Stimulated activated CD8-positive, alpha-beta memory T cell treated with anti-CD3 and anti-CD28 coated beads, Interleukin-4, amount 100 ng/mL, for 4 hours (primary cell): ENCODE data around the gene PCBP3.
"Not testable (repeated sequence)": the region's sequence is repeated elsewhere in the genome, so short reads cannot be mapped to it uniquely, and the experiment has no call there.

ENCODE experiments used
- DNase-seq, 2 donors: peaks; one replicate each; pipeline ENCODE4 v3.0.0-alpha.2; 2020; ENCODE audit warnings: low read depth in 2 of 2, low spot score in 1 of 2

The PCBP3 gene

GRCh38 chr21:45959182-45959581, 315.7 kb downstream of the PCBP3 start:
- no peak for DNase-seq

DNA sequence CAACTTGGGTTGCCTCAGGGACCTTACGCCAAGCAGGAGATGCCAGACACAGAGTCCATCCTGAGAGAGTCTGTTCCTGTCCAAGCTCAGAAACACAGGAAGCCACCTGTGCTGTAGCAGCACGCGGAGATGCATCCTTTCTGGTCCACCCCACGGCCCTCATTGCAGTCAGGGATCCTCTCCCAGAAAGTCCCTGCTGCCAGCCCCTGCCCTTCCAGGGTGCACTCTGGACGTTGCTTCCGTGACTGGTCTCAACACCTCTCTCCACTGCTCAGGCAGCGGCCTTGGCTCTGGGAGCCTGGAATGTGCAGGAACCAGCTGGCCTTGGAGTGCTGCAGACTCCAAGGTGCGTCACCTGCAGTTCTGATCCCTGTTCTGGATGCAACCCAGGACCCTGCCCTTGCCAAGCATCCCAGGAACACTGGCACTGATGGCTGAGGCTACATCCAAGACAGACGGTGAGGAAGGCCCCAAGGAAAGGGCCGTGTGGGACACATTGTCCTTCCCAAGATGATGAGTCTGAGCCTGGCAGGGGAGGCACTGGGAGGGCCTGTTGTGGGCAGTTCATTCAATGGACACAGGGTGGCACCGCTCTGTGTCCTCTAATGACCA, 316.4 kb downstream of the PCBP3 start:
- DNase-seq: no peak

DNA sequence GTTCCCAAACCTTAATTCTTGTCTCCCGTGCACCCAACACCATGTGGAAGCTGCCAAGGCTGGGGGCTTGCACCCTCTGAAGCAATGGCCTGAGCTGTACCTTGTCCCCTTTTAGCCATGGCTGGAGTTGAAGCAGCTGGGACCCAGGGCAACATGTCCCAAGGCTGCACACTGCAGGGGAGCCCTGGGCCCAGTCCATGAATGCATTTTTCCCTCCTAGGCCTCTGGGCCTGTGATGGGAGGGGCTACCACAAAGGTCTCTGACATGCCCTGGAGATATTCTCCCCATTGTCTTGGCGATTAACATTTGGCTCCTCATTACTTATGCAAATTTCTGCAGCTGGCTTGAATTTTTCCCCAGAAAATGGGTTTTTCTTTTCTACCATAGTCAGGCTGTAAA, 317.9 kb downstream of the PCBP3 start:
- not testable (repeated sequence) for DNase-seq

GRCh38 chr21:45962531-45963231, 319.2 kb downstream of the PCBP3 start:
- DNase-seq: no peak

DNA sequence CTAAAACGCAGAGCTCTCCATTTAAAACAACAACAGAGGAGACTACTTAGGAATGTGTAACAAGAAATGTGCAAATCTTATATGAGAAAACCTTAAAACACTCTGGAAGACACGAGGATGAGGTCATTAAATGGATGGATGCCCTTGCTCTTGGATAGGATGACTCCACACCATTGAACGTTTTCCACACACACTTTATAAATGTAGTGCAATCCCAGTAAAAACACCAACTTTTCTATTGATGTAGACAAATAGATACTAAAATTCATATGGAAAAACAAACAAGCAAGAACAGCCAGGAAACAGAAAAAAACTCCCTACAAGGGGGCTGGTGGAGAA, 319.7 kb downstream of the PCBP3 start:
- DNase-seq: no peak

DNA sequence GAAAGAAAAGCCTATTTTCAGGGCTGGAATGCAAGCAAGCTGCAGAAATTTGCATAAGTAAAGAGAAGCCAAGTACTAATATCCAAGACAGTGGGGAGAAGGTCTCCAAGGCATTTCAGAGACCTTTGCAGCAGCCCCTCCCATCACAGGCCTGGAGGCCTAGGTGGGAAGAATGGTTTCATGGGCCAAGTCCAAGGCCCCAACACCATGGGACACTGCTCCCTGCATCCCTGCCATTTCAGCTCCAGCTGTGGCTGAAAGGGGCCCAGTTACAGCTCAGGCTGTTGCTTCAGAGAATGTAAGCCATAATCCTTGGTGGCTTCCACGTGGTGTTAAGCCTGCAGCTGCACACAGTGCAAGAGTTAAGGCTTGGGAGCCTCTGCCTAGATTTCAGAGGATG, 321.1 kb downstream of the PCBP3 start:
- DNase-seq: no peak

- DNase-seq: no peak
Observed at GRCh38 chr21:45965084-45965809, 321.7 kb downstream of the PCBP3 start.

DNA sequence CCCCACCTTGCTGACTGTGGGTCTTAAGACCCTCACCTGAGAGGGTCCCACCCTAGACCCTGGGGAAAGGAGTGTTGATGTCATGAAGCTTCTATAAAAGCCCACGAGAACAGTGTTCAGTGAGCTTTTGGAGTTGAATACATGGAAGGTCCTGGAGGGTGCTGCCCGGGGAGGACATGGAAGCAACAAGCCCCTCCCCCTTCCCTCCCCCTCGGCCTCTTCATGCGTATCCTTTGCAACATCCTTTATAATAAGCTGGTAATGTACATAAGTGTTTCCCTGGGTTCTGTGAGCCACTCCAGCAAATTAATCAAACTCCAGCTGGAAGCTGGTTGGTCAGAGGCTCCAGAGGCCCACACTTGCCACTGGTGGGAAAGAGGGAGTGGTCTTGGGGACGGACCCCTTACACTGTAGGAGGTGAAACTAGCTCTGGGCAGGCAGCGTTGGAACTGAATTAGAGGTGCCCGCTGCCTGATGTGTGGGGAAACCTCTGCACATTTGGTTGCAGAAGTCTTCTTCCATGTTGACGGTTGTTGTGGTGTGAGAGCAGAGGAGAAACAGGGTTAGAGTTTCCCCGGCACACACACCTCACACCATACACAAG, 323.4 kb downstream of the PCBP3 start:
- DNase-seq: no peak

DNA sequence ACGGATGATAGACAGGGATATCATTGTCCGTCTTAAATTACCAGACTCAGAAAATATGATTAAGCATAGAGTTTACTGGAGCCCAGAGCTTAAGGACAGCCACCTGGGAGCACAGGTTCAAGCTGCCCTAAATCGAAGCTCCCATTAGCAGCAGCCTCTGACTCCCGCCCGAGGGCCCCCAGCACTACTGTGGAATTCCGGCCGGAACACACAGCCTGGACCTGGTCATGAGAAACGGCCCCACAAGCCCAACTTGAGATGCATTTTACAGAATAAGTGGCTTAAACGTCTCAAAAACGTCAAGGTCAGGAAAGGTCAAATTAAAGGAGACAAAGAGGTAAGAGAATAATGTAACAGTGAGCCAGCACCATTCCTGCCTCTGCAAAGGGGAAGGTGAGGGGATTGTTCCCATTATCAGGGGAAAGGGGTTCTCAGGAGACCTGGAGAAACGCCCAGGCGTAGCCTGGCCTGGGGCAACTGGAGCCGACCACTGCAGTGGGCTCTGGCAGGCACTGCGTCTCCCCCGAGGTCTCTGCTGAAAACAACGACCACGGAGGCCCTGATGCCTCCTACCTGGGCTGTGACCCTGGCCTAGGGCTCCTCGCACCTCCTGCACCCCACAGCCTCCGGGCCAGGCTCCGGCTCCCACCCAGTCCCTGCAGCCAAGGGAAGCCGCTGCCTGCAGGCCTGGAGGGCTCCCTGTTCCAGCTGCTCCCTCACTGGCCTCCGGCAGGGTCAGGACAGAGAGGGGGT, 326.6 kb downstream of the PCBP3 start:
- no peak for DNase-seq

DNA sequence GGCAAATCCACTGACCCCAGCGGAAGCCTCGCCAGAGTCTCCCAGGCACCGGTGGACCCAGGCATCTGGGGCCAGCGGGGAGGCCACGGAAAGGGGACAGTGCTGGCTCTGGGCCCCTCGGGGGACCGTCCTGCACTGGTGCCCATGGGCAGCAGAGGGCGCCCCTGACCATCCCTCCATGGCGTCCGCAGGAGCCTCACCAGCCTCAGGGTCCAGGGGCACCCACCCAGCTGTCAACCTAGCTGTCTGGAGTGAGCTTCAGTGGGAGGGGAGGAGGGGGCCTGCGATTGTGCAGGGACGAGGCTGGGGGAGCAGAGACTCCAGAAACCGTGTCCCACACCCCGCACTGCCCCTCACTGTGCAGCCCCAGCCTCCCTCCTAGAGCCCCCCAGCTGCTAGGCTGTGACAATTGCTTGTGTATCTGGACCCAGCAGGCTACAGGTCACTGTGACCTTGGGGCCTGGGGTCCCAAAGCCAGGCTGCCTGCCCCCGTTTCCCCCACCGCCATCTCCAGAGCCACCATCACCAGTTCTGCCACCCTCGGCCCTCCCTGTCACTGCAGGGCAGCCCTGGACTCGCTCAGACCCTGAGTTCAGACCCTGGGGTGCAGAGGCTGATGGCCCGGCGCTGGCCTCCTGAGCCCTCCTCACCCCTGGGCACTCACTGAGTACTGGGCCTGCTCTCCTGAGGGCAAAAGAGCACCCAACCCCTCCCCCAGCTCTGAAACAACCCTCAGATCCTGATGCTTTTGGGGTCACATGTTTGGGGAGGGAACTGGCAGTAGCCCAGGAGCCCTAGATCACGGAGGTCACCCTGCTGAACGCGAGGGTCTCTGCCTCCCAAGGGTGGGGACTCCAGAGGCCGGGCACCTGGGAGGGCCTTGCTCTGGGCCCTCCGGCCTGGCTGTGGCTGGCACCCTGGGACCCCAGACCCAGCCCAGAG, 327.4 kb downstream of the PCBP3 start:
- DNase-seq: no peak

- DNase-seq: no peak
Observed at GRCh38 chr21:45971616-45972352, 328.3 kb downstream of the PCBP3 start.

DNA sequence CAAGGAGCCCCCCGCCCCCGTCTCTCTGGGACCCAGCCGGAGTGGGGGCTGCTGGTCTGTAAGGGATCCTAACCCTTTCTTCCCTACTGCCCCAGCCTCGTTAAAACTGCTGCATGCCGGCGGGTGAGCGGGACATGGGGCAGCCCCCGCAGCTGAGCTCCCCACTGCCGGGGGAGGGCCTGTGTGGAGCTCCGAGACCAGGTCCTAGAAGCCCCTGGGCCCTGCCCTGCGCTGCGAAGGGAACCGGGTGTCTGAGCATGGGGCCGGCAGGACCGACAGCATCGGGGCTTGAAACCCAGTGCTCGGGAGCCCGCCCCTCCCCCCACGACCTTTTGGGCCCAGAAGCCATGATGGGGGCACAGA, 328.8 kb downstream of the PCBP3 start:
- no peak for DNase-seq

- no peak for DNase-seq
Observed at GRCh38 chr21:45972716-45973474, 329.4 kb downstream of the PCBP3 start.

DNA sequence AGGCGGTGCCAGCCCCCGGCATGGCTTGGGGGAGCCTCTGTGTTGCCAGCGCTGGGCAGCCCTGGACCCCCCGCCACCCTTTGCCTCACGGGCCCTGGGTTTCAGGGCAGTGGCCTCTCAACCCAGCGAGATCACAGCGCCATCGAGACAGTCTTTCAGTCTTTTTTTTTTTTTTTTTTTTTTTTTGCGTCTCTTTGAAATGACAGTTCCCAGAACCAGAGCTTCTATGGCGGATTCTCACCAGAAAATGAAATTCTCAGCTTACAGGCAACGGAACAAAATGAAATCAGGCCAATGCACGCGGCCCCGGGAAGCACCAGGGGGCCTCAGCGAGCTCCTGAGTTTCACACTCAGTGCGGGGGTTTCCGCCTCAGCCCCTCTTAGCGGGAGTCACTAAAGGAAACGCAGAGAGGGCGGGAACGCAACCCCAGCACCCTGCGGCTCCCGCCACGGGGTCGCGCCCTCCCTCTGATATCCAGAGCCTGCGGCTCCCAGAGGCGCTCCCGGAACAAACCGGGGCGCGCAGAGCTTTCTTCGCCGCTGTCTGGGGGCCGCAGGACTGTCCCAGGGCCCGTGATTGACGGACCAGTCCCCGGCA, 330.0 kb downstream of the PCBP3 start:
- DNase-seq: peak; percentile 71 to 75

- DNase-seq: no peak
Observed at GRCh38 chr21:45974073-45975019, 330.8 kb downstream of the PCBP3 start.

DNA sequence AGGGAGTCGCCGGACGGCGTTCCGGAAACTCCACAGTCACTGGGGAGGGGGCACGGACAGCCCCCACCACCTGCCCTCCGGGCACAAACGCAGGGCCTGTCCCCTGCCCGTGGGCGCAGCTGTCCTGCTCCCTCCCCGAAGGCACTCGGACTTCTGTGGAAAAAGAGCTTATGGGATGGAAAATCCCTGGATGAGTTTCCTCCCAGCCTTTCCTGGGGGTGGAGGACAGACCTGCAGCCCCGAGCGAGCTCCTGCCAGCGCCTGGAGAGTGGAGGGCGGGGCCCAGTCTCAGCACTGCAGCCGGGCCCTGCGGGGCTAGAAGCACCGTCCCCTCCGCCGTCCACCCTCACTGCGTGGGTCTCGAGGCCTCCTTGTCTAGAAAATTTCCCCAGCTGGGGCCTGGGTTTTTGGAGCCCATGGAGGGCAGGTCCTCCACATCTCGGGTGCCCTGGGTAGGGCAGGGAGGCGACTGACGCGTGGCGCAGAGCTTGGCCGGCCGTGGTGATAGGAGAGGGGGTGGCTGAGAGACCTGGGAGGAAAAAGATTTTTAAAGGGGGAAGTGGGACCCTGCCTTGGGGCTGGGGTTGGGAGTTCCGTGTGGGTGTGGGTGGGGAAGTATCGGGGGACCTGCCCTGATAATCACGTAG, 331.6 kb downstream of the PCBP3 start:
- no peak for DNase-seq
